Endothelial cell of umbilical vein (primary cell): ENCODE results near the gene SLC4A11. TPM values are rescaled to one million over a fixed set of nuclear protein-coding genes. Genes with fewer than 3 reads are reported as not detected.

Experiments
- BruUV-seq: library from RNA; stranded (reverse); fragments of 400-500 nt; replicated peaks from 2 replicates; lab custom pipeline; 2021; lab: Mats Ljungman, UMichigan
- CTCF ChIA-PET: fragments of 300-600, 350-600 bp; sonication (Branson Sonifier 250); formaldehyde crosslinking; loops from one replicate; lab custom pipeline; 2021; ENCODE audit warnings: antibody characterized with exemption, inconsistent platforms; lab: Charles Lee
- POLR2A ChIA-PET: fragments of 300-600, 350-600 bp; sonication (Branson Sonifier 250); formaldehyde crosslinking; loops from one replicate; lab custom pipeline; 2021; ENCODE audit warnings: antibody characterized with exemption, inconsistent platforms; lab: Charles Lee
- DNase-seq: peaks from one replicate; pipeline ENCODE4 v3.0.0-alpha.2; 2011; ENCODE audit warnings: low read depth, low spot score
- FAIRE-seq: peaks from 2 replicates; lab custom pipeline; 2011; peaks lifted over from hg19 to GRCh38; lab: Jason Lieb, UNC
- H2AFZ ChIP-seq: 2 replicates; pipeline ENCODE4 v1.6.0; 2012; ENCODE audit warnings: low read depth, low read length, control low read depth, inconsistent platforms
- H3K27ac ChIP-seq: 2 replicates; pipeline ENCODE4 v1.5.1; 2011; ENCODE audit warnings: low read depth, mild to moderate bottlenecking, control low read depth, low read length, moderate library complexity; ENCODE audit not compliant: insufficient read depth
- H3K27me3 ChIP-seq, 2 experiments: 2 replicates each; pipeline versions ENCODE4 v1.6.0 to v1.6.1; 2011; ENCODE audit warnings: low read length in 2 of 2, mixed read lengths in 1 of 2; ENCODE audit not compliant: control insufficient read depth in 2 of 2, insufficient read depth in 2 of 2
- H3K36me3 ChIP-seq, 2 experiments: 2 replicates in 1 of 2; 3 replicates in 1 of 2; pipeline ENCODE4 v1.5.1; 2011; ENCODE audit warnings: low read length in 2 of 2, mild to moderate bottlenecking in 1 of 2, moderate library complexity in 1 of 2; ENCODE audit not compliant: control insufficient read depth in 2 of 2, insufficient read depth in 2 of 2; ENCODE audit errors: extremely low read depth in 1 of 2
- H3K4me1 ChIP-seq: 3 replicates; pipeline ENCODE4 v1.5.1; 2011; ENCODE audit warnings: mild to moderate bottlenecking, low read length; ENCODE audit not compliant: control insufficient read depth, insufficient read depth; ENCODE audit errors: extremely low read depth
- H3K4me2 ChIP-seq: 2 replicates; pipeline ENCODE4 v1.6.1; 2011; ENCODE audit warnings: low read length, control low read depth, mixed read lengths; ENCODE audit not compliant: insufficient read depth
- H3K4me3 ChIP-seq, 3 experiments: fragments of 200-600 bp in 1 of 3; sonication (generic), shearing (Covaris generic) in 1 of 3; replicated peaks in 1 of 3; 2 replicates each; pipeline ENCODE4 v1.5.1; 2011 to 2016; ENCODE audit warnings: control low read depth in 3 of 3, low read length in 3 of 3, mild to moderate bottlenecking in 2 of 3, inconsistent platforms in 1 of 3, low read depth in 1 of 3, moderate library complexity in 1 of 3; ENCODE audit not compliant: insufficient read depth in 1 of 3
- H3K79me2 ChIP-seq: 2 replicates; pipeline ENCODE4 v1.6.0; 2012; ENCODE audit warnings: low read length, inconsistent platforms; ENCODE audit not compliant: control insufficient read depth, insufficient read depth
- H3K9ac ChIP-seq: replicated peaks from 2 replicates; pipeline ENCODE3; 2011; ENCODE audit warnings: low read length, control low read depth; ENCODE audit not compliant: insufficient read depth; ENCODE audit errors: extremely low read depth
- H3K9me1 ChIP-seq: replicated peaks from 3 replicates; pipeline ENCODE4 v1.6.0; 2011; ENCODE audit warnings: mild to moderate bottlenecking, low read length; ENCODE audit not compliant: control insufficient read depth, insufficient read depth; ENCODE audit errors: extremely low read depth
- H3K9me3 ChIP-seq: replicated peaks from 2 replicates; pipeline ENCODE4 v1.5.1; 2012; ENCODE audit warnings: low read length, inconsistent platforms; ENCODE audit not compliant: control insufficient read depth, insufficient read depth
- H4K20me1 ChIP-seq: replicated peaks from 2 replicates; pipeline ENCODE3; 2011; ENCODE audit warnings: mild to moderate bottlenecking, low read length; ENCODE audit not compliant: control insufficient read depth, insufficient read depth; ENCODE audit errors: extremely low read depth
- CTCF ChIP-seq, 2 donors: IDR thresholded peaks; 1 replicate in 1 of 2; 2 replicates in 1 of 2; pipeline ENCODE4 v1.5.1; 2011; ENCODE audit warnings: low read length in 2 of 2, mild to moderate bottlenecking in 2 of 2, moderate library complexity in 2 of 2, control low read depth in 1 of 2, inconsistent platforms in 1 of 2, low read depth in 1 of 2; ENCODE audit not compliant: insufficient read depth in 1 of 2; ENCODE audit errors: extremely low read depth in 1 of 2
- EZH2 ChIP-seq: IDR thresholded peaks from 2 replicates; pipeline ENCODE4 v1.6.1; 2012; ENCODE audit warnings: borderline replicate concordance, low read depth, mild to moderate bottlenecking, moderate library complexity, low read length, inconsistent platforms; ENCODE audit not compliant: severe bottlenecking
- FOS ChIP-seq: IDR thresholded peaks from 2 replicates; pipeline ENCODE4 v1.6.1; 2011; ENCODE audit warnings: mild to moderate bottlenecking, low read length, moderate library complexity, borderline replicate concordance; ENCODE audit not compliant: insufficient read depth
- GATA2 ChIP-seq: IDR thresholded peaks from 2 replicates; pipeline ENCODE4 v1.7.0; 2011; ENCODE audit warnings: low read depth, mild to moderate bottlenecking, moderate library complexity, mixed read lengths, low read length; ENCODE audit not compliant: insufficient read length, insufficient read depth
- JUN ChIP-seq: IDR thresholded peaks from 2 replicates; pipeline ENCODE4 v1.6.1; 2011; ENCODE audit warnings: borderline replicate concordance, low read depth; ENCODE audit not compliant: insufficient read length, insufficient read depth
- MAX ChIP-seq: IDR thresholded peaks from 2 replicates; pipeline ENCODE4 v1.6.1; 2011; ENCODE audit not compliant: insufficient read depth, insufficient read length
- MYC ChIP-seq: IDR thresholded peaks from one replicate; pipeline ENCODE4 v1.6.1; 2011; ENCODE audit warnings: mild to moderate bottlenecking, low read depth, low read length
- POLR2A ChIP-seq: IDR thresholded peaks from 2 replicates; pipeline ENCODE4 v1.6.1; 2012; ENCODE audit warnings: low read depth, mild to moderate bottlenecking, control low read depth, low read length
- POLR2AphosphoS5 ChIP-seq: IDR thresholded peaks from 2 replicates; pipeline ENCODE4 v1.6.1; 2012; ENCODE audit warnings: low read depth, mild to moderate bottlenecking, control low read depth, low read length, moderate library complexity; ENCODE audit not compliant: insufficient read depth
- dilution Hi-C: fragments of 300-500 bp; cut with MboI; formaldehyde crosslinking; loops from one replicate; pipeline ENCODE4 v1.15.0; 2019; ENCODE audit warnings: low sequenced_read_pairs; ENCODE audit not compliant: extremely low pct_ligation_motif_present
- intact Hi-C: fragments of 100-400 bp; cut with micrococcal nuclease; formaldehyde crosslinking; loops from one replicate; pipeline ENCODE4 v1.10.0; 2022
- polyA plus RNA-seq, 4 experiments: library from polyadenylated mRNA; depleted of rRNA in 3 of 4; stranded (reverse) in 3 of 4; unstranded in 1 of 4; fragments of >200 nt; gene quantifications; 2 replicates each; pipeline versions ENCODE4 v1.2.1 to v1.2.3, GENCODE V29; 2011 to 2012; ENCODE audit warnings: missing spikeins in 1 of 4
- total RNA-seq: library from RNA; stranded (reverse); gene quantifications from 2 replicates; pipeline ENCODE4 v1.2.3, GENCODE V29; 2021

SLC4A11 gene
- total and polyA plus RNA-seq, 2 donors (not counting 3 experiments of a cell fraction or from before 2014, with no cell fraction given): 5.7 to 10.2 TPM

GRCh38 chr20:3194617-3195280 is 44.2 kb downstream of the SLC4A11 start:
- TF ChIP-seq POLR2AphosphoS5 (no peak), CTCF (IDR thresholded peaks at IDR 0.05; ENCODE audit: extremely low read depth in 1 of 2, insufficient read depth in 1 of 2, low read depth in 1 of 2, low read length in 2 of 2) (no peak)
- dilution Hi-C loops: no loop called here
- BruUV-seq: no TSS peak
- no peak overlapping the region for H3K27ac ChIP-seq
- H3K79me2 ChIP-seq: no peaks in the 10 kb centered on the region
- H3K9me1 ChIP-seq: no peaks in the 10 kb centered on the region
- H3K4me1 ChIP-seq: no peaks in the 10 kb centered on the region
- H3K4me3 ChIP-seq: no peak overlapping the region
- H2AFZ ChIP-seq: no peak overlapping the region
- CTCF ChIA-PET: interaction anchor here (0.6 kb wide), 1 partner anchor 12 kb away, joined by 3 read pairs; no protein-coding TSS in a partner anchor
- FAIRE-seq (no peak), DNase-seq (no peak)
- H3K27me3 ChIP-seq: no peaks in the 10 kb centered on the region
- H3K36me3 ChIP-seq: peaks cover 23 to 61% of the 10 kb centered on the region in 2 experiments
- no peaks in the 10 kb centered on the region for H4K20me1 ChIP-seq
- H3K4me2 ChIP-seq: no peak overlapping the region
- no peak overlapping the region for H3K9ac ChIP-seq
- POLR2A ChIA-PET: no interaction called here
- intact Hi-C loops: no loop called here
- no peaks in the 10 kb centered on the region for H3K9me3 ChIP-seq

- H3K27me3 ChIP-seq: no peaks in the 10 kb centered on the region
- intact Hi-C loops (no loop called here), dilution Hi-C loops (no loop called here)
- ChIA-PET POLR2A (no interaction called here), CTCF (interaction anchor here (1.5 kb wide), 1 partner anchor 10 kb away, joined by 3 read pairs; no protein-coding TSS in a partner anchor)
- DNase-seq (no peak), FAIRE-seq (no peak)
- H3K9me1 ChIP-seq: no peaks in the 10 kb centered on the region
- peaks cover 17 to 56% of the 10 kb centered on the region in 2 experiments for H3K36me3 ChIP-seq
- no peaks in the 10 kb centered on the region for H3K79me2 ChIP-seq
- no peak overlapping the region for H3K27ac ChIP-seq
- no peak overlapping the region for H2AFZ ChIP-seq
- H3K4me1 ChIP-seq: no peaks in the 10 kb centered on the region
- TF ChIP-seq MAX: no peak
- TF ChIP-seq FOS: no peak
- TF ChIP-seq POLR2AphosphoS5: no peak
- no peak for TF ChIP-seq GATA2
- TF ChIP-seq MYC: no peak
- TF ChIP-seq JUN: no peak
- TF ChIP-seq EZH2: no peak
- no peak for TF ChIP-seq CTCF (IDR thresholded peaks at IDR 0.05; ENCODE audit: extremely low read depth in 1 of 2, insufficient read depth in 1 of 2, low read depth in 1 of 2, low read length in 2 of 2)
- TF ChIP-seq POLR2A: no peak
- H4K20me1 ChIP-seq: no peaks in the 10 kb centered on the region
- H3K4me2 ChIP-seq: no peak overlapping the region
- no TSS peak for BruUV-seq
- H3K9me3 ChIP-seq: no peaks in the 10 kb centered on the region
- no peak overlapping the region for H3K4me3 ChIP-seq
- no peak overlapping the region for H3K9ac ChIP-seq
These were observed 45.0 kb downstream of the SLC4A11 start for GRCh38 chr20:3193806-3194616.
